WTC11 (cell line): Measurements from ENCODE around the gene WNT1. TPM values are rescaled to one million over a fixed set of nuclear protein-coding genes. Genes with fewer than 3 reads are reported as not detected.
A peak's percentile ranks its signal among the peaks of the same experiment; 100 is the strongest.

Experiments used
- ATAC-seq: fragments of 200-7000 bp; cut with Tn5 transposase; 2 replicates; pipeline ENCODE4 v1.10.0; 2021; ENCODE audit warnings: mild to moderate bottlenecking, moderate library complexity
- CTCF ChIA-PET: fragments of 300-600 bp; sonication (Branson Sonifier 250); formaldehyde crosslinking; loops from one replicate; lab custom pipeline; 2021; ENCODE audit warnings: antibody characterized with exemption; lab: Charles Lee
- POLR2A ChIA-PET: fragments of 350-600 bp; sonication (Branson Sonifier 250); formaldehyde crosslinking; loops from one replicate; lab custom pipeline; 2021; ENCODE audit warnings: antibody characterized with exemption; lab: Charles Lee
- DNase-seq: peaks from one replicate; pipeline ENCODE4 v3.0.0; 2021; ENCODE audit warnings: low spot score
- H3K27ac Mint-ChIP-seq: 2 replicates; pipeline ENCODE4 v1.8.0; 2021; ENCODE audit warnings: mixed read lengths
- H3K27me3 Mint-ChIP-seq: 2 replicates; pipeline ENCODE4 v1.8.0; 2021; ENCODE audit warnings: low read depth, mild to moderate bottlenecking, moderate library complexity, mixed read lengths
- H3K36me3 Mint-ChIP-seq: 2 replicates; pipeline ENCODE4 v1.8.0; 2021; ENCODE audit warnings: mixed read lengths
- H3K4me1 Mint-ChIP-seq: 2 replicates; pipeline ENCODE4 v1.8.0; 2022; ENCODE audit warnings: mixed read lengths
- H3K4me3 Mint-ChIP-seq: 2 replicates; pipeline ENCODE4 v1.8.0; 2021; ENCODE audit warnings: mild to moderate bottlenecking, moderate library complexity, mixed read lengths
- H3K9me3 Mint-ChIP-seq: 2 replicates; pipeline ENCODE4 v1.8.0; 2021; ENCODE audit warnings: mixed read lengths
- CREB1 ChIP-seq: sonication (generic); formaldehyde crosslinking; IDR thresholded peaks from 2 replicates; pipeline ENCODE4 v1.8.0; 2023; ENCODE audit warnings: mild to moderate bottlenecking, missing genetic modification reagents
- CREM ChIP-seq: sonication (generic); formaldehyde crosslinking; IDR thresholded peaks from 2 replicates; pipeline ENCODE4 v1.8.1; 2022; ENCODE audit warnings: mild to moderate bottlenecking, missing genetic modification reagents, moderate library complexity
- CTCF ChIP-seq: fragments of 200-600 bp; IDR thresholded peaks from 2 replicates; pipeline ENCODE4 v1.8.0; 2022; ENCODE audit warnings: antibody characterized with exemption
- ETV6 ChIP-seq: sonication (generic); formaldehyde crosslinking; IDR thresholded peaks from 2 replicates; pipeline ENCODE4 v1.8.1; 2022; ENCODE audit warnings: mild to moderate bottlenecking, missing genetic modification reagents
- FOXJ3 ChIP-seq: sonication (generic); formaldehyde crosslinking; IDR thresholded peaks from 2 replicates; pipeline ENCODE4 v1.9.0; 2021; ENCODE audit warnings: missing genetic modification reagents, mild to moderate bottlenecking, borderline replicate concordance
- GRHL2 ChIP-seq: fragments of 250-450 bp; sonication (Bioruptor Pico); IDR thresholded peaks from 2 replicates; pipeline ENCODE4 v1.8.0; 2022; ENCODE audit warnings: mild to moderate bottlenecking, moderate library complexity; ENCODE audit not compliant: insufficient replicate concordance, severe bottlenecking
- MAX ChIP-seq: sonication (generic); formaldehyde crosslinking; IDR thresholded peaks from 2 replicates; pipeline ENCODE4 v1.8.0; 2022; ENCODE audit warnings: mild to moderate bottlenecking, missing genetic modification reagents
- NFE2L1 ChIP-seq: sonication (generic); formaldehyde crosslinking; IDR thresholded peaks from 2 replicates; pipeline ENCODE4 v1.8.1; 2023; ENCODE audit warnings: missing genetic modification reagents
- SOX15 ChIP-seq: fragments of 250-450 bp; sonication (Bioruptor Pico); IDR thresholded peaks from 2 replicates; pipeline ENCODE4 v1.9.0; 2021; ENCODE audit warnings: mild to moderate bottlenecking
- SP1 ChIP-seq: sonication (generic); formaldehyde crosslinking; conservative IDR thresholded peaks from 2 replicates; pipeline ENCODE4 v1.8.1; 2022; ENCODE audit warnings: missing genetic modification reagents
- ZNF263 ChIP-seq: sonication (generic); formaldehyde crosslinking; IDR thresholded peaks from 2 replicates; pipeline ENCODE4 v1.8.1; 2022; ENCODE audit warnings: low read depth, mild to moderate bottlenecking, moderate library complexity, missing genetic modification reagents
- ZNF423 ChIP-seq: fragments of 250-450 bp; sonication (Bioruptor Pico); IDR thresholded peaks from 2 replicates; pipeline ENCODE4 v2.1.2; 2022; ENCODE audit warnings: mild to moderate bottlenecking, moderate library complexity
- total RNA-seq: library from RNA; stranded (reverse); gene quantifications from 3 replicates; pipeline ENCODE4 v1.2.3, GENCODE V29; 2021
- TF ChIP-seq, protein P1 (sequence below): sonication (generic); formaldehyde crosslinking; IDR thresholded peaks from 2 replicates; pipeline ENCODE4 v1.8.1; 2022; ENCODE audit warnings: mild to moderate bottlenecking, missing genetic modification reagents, moderate library complexity, borderline replicate concordance
- TF ChIP-seq, protein P2 (sequence below): sonication (generic); formaldehyde crosslinking; IDR thresholded peaks from 2 replicates; pipeline ENCODE4 v1.8.1; 2023; ENCODE audit warnings: mild to moderate bottlenecking, moderate library complexity, missing genetic modification reagents
- TF ChIP-seq, protein P3 (sequence below): sonication (generic); formaldehyde crosslinking; IDR thresholded peaks from 2 replicates; pipeline ENCODE4 v1.8.0; 2022; ENCODE audit warnings: mild to moderate bottlenecking, missing genetic modification reagents
- TF ChIP-seq, protein P4 (sequence below): sonication (generic); formaldehyde crosslinking; IDR thresholded peaks from 2 replicates; pipeline ENCODE4 v1.8.1; 2023; ENCODE audit warnings: mild to moderate bottlenecking, missing genetic modification reagents, moderate library complexity

Gene WNT1
- total RNA-seq, 1 experiment from 2014 or later: not detected

- Mint-ChIP-seq H3K27me3 (peaks cover 100% of the 10 kb centered on the region), H3K36me3 (no peaks in the 10 kb centered on the region), H3K4me1 (peaks cover 31% of the 10 kb centered on the region), H3K27ac (no peak overlapping the region), H3K9me3 (no peaks in the 10 kb centered on the region), H3K4me3 (peak overlapping the region; percentile 45)
- no peak for TF ChIP-seq GRHL2 (CRISPR knock-in tag)
- 0 out of 2 replicates have a peak, but pooled peaks have one; percentile 32 for TF ChIP-seq ETV6 (CRISPR knock-in tag)
- TF ChIP-seq SP1: 0 out of 2 replicates have a peak, but pooled peaks have one; percentile 28
- peak; percentile 19; the same call in 1 of the 2 replicates for TF ChIP-seq NFE2L1 (CRISPR knock-in tag)
- TF ChIP-seq SOX15: no peak
- TF ChIP-seq CREM (CRISPR knock-in tag): no peak
- TF ChIP-seq, protein P1, sequence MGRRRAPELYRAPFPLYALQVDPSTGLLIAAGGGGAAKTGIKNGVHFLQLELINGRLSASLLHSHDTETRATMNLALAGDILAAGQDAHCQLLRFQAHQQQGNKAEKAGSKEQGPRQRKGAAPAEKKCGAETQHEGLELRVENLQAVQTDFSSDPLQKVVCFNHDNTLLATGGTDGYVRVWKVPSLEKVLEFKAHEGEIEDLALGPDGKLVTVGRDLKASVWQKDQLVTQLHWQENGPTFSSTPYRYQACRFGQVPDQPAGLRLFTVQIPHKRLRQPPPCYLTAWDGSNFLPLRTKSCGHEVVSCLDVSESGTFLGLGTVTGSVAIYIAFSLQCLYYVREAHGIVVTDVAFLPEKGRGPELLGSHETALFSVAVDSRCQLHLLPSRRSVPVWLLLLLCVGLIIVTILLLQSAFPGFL: no peak
- TF ChIP-seq, protein P2, sequence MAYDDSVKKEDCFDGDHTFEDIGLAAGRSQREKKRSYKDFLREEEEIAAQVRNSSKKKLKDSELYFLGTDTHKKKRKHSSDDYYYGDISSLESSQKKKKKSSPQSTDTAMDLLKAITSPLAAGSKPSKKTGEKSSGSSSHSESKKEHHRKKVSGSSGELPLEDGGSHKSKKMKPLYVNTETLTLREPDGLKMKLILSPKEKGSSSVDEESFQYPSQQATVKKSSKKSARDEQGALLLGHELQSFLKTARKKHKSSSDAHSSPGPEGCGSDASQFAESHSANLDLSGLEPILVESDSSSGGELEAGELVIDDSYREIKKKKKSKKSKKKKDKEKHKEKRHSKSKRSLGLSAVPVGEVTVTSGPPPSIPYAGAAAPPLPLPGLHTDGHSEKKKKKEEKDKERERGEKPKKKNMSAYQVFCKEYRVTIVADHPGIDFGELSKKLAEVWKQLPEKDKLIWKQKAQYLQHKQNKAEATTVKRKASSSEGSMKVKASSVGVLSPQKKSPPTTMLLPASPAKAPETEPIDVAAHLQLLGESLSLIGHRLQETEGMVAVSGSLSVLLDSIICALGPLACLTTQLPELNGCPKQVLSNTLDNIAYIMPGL (CRISPR knock-in tag): no peak; the same call in 1 of the 2 replicates
- no peak for TF ChIP-seq CREB1 (CRISPR knock-in tag)
- TF ChIP-seq, protein P3, sequence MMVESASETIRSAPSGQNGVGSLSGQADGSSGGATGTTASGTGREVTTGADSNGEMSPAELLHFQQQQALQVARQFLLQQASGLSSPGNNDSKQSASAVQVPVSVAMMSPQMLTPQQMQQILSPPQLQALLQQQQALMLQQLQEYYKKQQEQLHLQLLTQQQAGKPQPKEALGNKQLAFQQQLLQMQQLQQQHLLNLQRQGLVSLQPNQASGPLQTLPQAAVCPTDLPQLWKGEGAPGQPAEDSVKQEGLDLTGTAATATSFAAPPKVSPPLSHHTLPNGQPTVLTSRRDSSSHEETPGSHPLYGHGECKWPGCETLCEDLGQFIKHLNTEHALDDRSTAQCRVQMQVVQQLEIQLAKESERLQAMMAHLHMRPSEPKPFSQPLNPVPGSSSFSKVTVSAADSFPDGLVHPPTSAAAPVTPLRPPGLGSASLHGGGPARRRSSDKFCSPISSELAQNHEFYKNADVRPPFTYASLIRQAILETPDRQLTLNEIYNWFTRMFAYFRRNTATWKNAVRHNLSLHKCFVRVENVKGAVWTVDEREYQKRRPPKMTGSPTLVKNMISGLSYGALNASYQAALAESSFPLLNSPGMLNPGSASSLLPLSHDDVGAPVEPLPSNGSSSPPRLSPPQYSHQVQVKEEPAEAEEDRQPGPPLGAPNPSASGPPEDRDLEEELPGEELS: peak; percentile 30; the same call in 1 of the 2 replicates
- TF ChIP-seq MAX: peak; percentile 33; the same call in 1 of the 2 replicates
- TF ChIP-seq ZNF423 (CRISPR knock-in tag): 0 out of 2 replicates have a peak, but pooled peaks have one; percentile 29
- no peak for TF ChIP-seq FOXJ3 (CRISPR knock-in tag)
- peak; percentile 77; the same call in 1 of the 2 replicates for TF ChIP-seq CTCF
- TF ChIP-seq, protein P4, sequence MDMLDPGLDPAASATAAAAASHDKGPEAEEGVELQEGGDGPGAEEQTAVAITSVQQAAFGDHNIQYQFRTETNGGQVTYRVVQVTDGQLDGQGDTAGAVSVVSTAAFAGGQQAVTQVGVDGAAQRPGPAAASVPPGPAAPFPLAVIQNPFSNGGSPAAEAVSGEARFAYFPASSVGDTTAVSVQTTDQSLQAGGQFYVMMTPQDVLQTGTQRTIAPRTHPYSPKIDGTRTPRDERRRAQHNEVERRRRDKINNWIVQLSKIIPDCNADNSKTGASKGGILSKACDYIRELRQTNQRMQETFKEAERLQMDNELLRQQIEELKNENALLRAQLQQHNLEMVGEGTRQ (CRISPR knock-in tag): no peak
- TF ChIP-seq ZNF263 (CRISPR knock-in tag): no peak
- CTCF ChIA-PET: interaction anchor here (0.9 to 10.3 kb wide), 28 partner anchors 8 to 164 kb away, joined by 3 to 237 read pairs (median 4); partner anchors contain the start of genes ARF3, CACNB3, DDN and DDX23
- DNase-seq: peak; percentile 75
- ATAC-seq: peak; percentile 3
- POLR2A ChIA-PET: no interaction called here
Measured at GRCh38 chr12:48977290-48978281, 536 bp upstream of the WNT1 start.
